Epidermal melanocyte (primary cell): ENCODE measurements around the gene STARD6.
A peak's percentile ranks its signal among the peaks of the same experiment; 100 is the strongest.
"Not testable (repeated sequence)": the region's sequence is repeated elsewhere in the genome, so short reads cannot be mapped to it uniquely, and the experiment has no call there.

Experiments used
- DNase-seq: peaks from one replicate; pipeline ENCODE4 v3.0.0; 2011; ENCODE audit warnings: low spot score; ENCODE audit not compliant: insufficient read length

Gene STARD6

GRCh38 chr18:54357660-54358494, at the start of gene STARD6, which contains the start of gene C18orf54:
Gene STARD6, minus strand, starts transcription at chr18:54357858. Its CDS starts 3,285 bp downstream, at chr18:54354573.
Gene C18orf54, plus strand, starts transcription at chr18:54357906. Its CDS starts 2,667 bp downstream, at chr18:54360573.
- peak; percentile 86 for DNase-seq

GRCh38 chr18:54405290-54405689, 47.6 kb upstream of the STARD6 start:
- no peak for DNase-seq

- DNase-seq = no peak
Observed at GRCh38 chr18:54396760-54397159, 39.1 kb upstream of the STARD6 start.

GRCh38 chr18:54393648-54394294, 36.1 kb upstream of the STARD6 start:
- no peak for DNase-seq

- peak; percentile 63 for DNase-seq
Observed at GRCh38 chr18:54392543-54393023, 34.9 kb upstream of the STARD6 start.

GRCh38 chr18:54390838-54391237, 33.2 kb upstream of the STARD6 start:
- no peak for DNase-seq

GRCh38 chr18:54389143-54389505, 31.5 kb upstream of the STARD6 start:
- DNase-seq = no peak

- DNase-seq = no peak
Observed at GRCh38 chr18:54388203-54389142, 30.8 kb upstream of the STARD6 start.

- no peak for DNase-seq
Observed at GRCh38 chr18:54387631-54388030, 30.0 kb upstream of the STARD6 start.

GRCh38 chr18:54386800-54387495, 29.3 kb upstream of the STARD6 start:
- not testable (repeated sequence) for DNase-seq

GRCh38 chr18:54386043-54386442, 28.4 kb upstream of the STARD6 start:
- no peak for DNase-seq

GRCh38 chr18:54382733-54383252, 25.1 kb upstream of the STARD6 start:
- DNase-seq = no peak

- no peak for DNase-seq
Observed at GRCh38 chr18:54382076-54382475, 24.4 kb upstream of the STARD6 start.

GRCh38 chr18:54381640-54382039, 24.0 kb upstream of the STARD6 start:
- DNase-seq = no peak

GRCh38 chr18:54378057-54378456, 20.4 kb upstream of the STARD6 start:
- DNase-seq = no peak

- no peak for DNase-seq
Observed at GRCh38 chr18:54360406-54360805, 2.7 kb upstream of the STARD6 start.

- DNase-seq = no peak
Observed at GRCh38 chr18:54359233-54359632, 1.6 kb upstream of the STARD6 start.

GRCh38 chr18:54358495-54359040, 910 bp upstream of the STARD6 start:
- DNase-seq = no peak

GRCh38 chr18:54357082-54357659, 487 bp downstream of the STARD6 start:
- DNase-seq = no peak

GRCh38 chr18:54351186-54351585, 6.5 kb downstream of the STARD6 start:
- DNase-seq = no peak
